ENCODE results near the gene ABHD16A. TPM values are rescaled to one million over a fixed set of nuclear protein-coding genes. Genes with fewer than 3 reads are reported as not detected.

Gene ABHD16A
- total RNA-seq (10 to 100 TPM; 14.9 to 34.2 (median 19.7) TPM), polyA plus RNA-seq (10 to 100 TPM; 31.9 to 61.5 TPM)

DNA sequence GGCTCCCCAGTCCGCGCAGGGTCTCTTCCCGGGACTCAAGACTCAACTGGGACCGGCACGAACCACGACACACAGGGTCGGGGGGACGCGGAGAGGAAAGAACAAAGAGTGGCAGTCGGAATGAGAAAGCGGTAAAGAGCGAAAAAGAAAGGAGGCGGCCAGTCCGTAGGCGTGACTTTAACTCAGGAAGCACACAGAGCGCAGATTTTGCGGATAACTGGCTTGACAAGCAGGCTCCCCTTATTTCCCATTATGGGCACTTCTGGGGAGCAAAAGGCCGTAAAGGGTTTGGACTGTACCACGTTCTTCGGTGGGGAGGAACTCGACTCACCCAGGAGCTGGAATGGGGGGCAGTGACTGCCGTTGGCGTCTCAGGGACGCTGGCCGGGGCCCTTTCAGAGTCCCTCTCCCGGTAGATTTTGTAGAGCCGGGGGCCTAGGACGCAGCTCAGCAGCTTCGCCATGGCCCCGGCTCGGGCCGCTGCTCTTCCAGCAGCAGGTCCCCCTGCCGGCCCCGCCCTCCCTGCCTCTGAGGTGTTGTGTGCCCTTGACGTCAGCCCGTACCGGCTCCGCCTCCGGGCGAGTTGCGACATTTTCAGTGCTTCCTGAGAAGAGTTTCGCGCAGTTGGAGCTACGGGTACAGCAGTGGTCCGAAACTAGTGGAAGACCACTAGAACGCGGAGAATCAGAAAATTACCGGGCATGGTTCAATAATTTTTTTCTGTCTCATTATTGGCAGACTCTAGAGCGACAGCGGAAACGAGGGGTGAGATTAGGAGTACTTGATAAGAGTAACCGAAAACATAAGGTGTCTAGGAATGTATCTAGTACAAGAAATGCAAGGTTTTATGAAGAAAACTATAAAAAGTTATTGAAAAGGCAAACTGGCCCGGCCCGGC lies at the start of gene ABHD16A:
Gene ABHD16A, minus strand, starts transcription at position 506 of the 898 bp plus-strand sequence. Its CDS starts 43 bp downstream, at position 463.
- Histone ChIP-seq H3K27me3 (no peaks in the 10 kb centered on the region), H3K9me3 (no peaks in the 10 kb centered on the region), H3K36me3 (peaks cover 0 to 4% (median 0%) of the 10 kb centered on the region in 3 donors), H3K27ac (peak within 1 kb of the TSS; percentile 89 to 97 (median 94)), H3K4me1 (peaks cover 0 to 12% (median 10%) of the 10 kb centered on the region in 3 donors), H3K4me3 (peak within 1 kb of the TSS; percentile 42 to 88 (median 72))
- intact Hi-C loops (cut with DNase I) = no loop called here
- peak; percentile 88 for FAIRE-seq
- TF ChIP-seq, protein P1, sequence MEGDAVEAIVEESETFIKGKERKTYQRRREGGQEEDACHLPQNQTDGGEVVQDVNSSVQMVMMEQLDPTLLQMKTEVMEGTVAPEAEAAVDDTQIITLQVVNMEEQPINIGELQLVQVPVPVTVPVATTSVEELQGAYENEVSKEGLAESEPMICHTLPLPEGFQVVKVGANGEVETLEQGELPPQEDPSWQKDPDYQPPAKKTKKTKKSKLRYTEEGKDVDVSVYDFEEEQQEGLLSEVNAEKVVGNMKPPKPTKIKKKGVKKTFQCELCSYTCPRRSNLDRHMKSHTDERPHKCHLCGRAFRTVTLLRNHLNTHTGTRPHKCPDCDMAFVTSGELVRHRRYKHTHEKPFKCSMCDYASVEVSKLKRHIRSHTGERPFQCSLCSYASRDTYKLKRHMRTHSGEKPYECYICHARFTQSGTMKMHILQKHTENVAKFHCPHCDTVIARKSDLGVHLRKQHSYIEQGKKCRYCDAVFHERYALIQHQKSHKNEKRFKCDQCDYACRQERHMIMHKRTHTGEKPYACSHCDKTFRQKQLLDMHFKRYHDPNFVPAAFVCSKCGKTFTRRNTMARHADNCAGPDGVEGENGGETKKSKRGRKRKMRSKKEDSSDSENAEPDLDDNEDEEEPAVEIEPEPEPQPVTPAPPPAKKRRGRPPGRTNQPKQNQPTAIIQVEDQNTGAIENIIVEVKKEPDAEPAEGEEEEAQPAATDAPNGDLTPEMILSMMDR (IDR thresholded peaks at IDR 0.05) = no peak
- peak; percentile 98 to 99 (median 98) for ATAC-seq
- WGBS, 2 donors = 1% methylated on average over 53 to 54 of the region's 54 CpGs
- peak; percentile 96 to 99 (median 98) for DNase-seq

DNA sequence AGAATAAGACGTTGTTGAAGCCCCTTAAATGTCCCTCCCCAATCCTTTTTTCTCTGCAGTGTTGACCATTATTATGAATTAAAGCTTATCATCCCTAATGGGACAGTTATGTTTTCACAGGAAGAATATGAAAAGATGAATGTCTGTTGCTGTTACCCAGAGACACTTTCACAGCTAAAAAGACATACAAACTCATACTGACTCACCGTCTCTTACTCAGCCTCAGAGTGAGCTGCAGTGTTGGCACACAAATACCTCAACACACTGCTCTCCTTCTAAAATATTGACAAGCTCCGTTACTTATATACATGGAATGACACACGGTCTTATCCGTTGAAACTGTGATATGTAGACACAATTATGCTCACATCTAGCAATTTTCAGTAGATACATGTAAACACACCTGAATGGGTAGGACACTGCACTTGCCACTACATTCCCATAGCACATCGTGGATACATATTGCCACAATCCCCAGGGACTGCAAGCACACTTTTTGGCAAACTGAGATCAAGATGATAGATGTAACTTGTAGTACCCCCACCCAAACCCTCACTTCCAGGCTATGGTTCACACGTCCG lies 49.7 kb upstream of the ABHD16A start:
- no peaks in the 10 kb centered on the region for H3K9me3 ChIP-seq
- intact Hi-C loops (cut with DNase I) = no loop called here
- ATAC-seq = no peak
- H3K36me3 ChIP-seq = no peaks in the 10 kb centered on the region
- DNase-seq = no peak
- H3K4me3 ChIP-seq = no peak overlapping the region
- no peaks in the 10 kb centered on the region for H3K4me1 ChIP-seq
- no peak for FAIRE-seq
- TF ChIP-seq, protein P1 (IDR thresholded peaks at IDR 0.05) = no peak
- no peaks in the 10 kb centered on the region for H3K27me3 ChIP-seq
- no peak overlapping the region for H3K27ac ChIP-seq
- 52 to 65% methylated on average over 8 of the region's 8 CpGs for WGBS, 2 donors

DNA sequence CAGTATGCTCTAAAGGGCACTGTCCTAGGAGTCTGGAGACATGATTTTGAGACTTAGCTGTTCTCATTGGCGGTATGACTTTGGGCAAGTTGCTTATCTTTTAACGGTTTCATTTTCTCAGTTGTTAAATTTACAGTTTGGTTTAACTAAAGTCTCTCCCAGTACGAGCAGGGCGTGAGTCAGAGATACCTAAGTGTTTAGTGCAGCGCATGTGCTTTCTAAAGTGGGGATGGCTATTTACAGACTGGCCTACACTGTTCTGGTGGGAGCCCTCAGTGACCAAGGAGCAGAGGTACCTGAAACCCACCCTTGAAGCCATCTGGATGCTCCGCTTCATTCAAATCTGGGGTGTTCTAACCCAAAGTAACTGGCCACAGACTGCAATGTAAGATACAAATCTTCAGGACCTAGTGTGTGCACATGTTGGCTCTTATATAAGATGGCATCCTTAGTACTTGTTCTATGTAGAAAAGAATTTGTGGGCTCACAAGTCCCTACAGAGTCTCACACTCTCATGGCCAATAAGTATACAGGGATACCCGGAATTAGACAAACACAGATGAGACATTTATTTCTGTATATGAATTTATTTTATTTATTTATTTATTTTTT lies 47.4 kb upstream of the ABHD16A start:
- no peak for DNase-seq
- no peak overlapping the region for H3K27ac ChIP-seq
- ATAC-seq = no peak
- H3K36me3 ChIP-seq = no peaks in the 10 kb centered on the region
- TF ChIP-seq, protein P1 (IDR thresholded peaks at IDR 0.05) = no peak
- intact Hi-C loops (cut with DNase I) = no loop called here
- no peak overlapping the region for H3K4me3 ChIP-seq
- H3K4me1 ChIP-seq = no peaks in the 10 kb centered on the region
- 75 to 81% methylated on average over 7 of the region's 7 CpGs for WGBS, 2 donors
- H3K27me3 ChIP-seq = no peaks in the 10 kb centered on the region
- H3K9me3 ChIP-seq = no peaks in the 10 kb centered on the region
- no peak for FAIRE-seq

DNA sequence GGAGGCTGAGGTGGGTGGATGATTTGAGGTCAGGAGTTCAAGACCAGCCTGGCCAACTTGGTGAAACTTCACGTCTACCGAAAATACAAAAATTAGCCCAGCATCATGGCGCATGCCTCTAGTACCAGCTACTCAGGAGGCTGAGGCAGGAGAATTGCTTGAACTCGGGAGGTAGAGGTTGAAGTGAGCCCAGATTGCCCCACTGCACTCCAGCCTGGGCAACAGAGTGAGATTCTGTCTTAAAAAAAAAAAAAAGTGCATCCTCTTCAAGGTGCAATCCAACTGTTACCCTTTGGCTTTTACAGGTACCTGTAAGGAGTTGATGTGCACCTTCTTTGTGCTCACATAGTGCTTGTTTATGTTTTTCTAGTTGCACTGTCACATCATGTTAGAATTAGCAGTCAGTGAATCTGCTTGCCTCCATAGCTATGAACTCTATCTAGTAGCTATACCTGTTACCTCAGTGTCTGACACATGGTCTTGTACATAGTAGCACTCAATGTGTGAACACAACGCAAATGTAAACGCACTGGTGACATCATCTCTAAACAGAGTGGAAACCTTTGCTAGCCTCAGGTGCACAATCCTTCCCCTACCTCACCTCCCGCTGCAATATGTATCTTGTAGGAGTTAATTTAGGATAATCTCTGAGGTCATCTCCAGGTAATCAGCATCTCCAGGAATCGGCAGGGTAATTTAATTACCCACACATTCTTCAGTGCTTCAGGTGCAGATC lies 46.3 kb upstream of the ABHD16A start:
- no peaks in the 10 kb centered on the region for H3K27me3 ChIP-seq
- TF ChIP-seq, protein P1 (IDR thresholded peaks at IDR 0.05) = no peak
- ATAC-seq (no peak), DNase-seq (no peak), FAIRE-seq (no peak)
- no peaks in the 10 kb centered on the region for H3K36me3 ChIP-seq
- WGBS, 2 donors = 79 to 82% methylated on average over 8 of the region's 8 CpGs
- no peaks in the 10 kb centered on the region for H3K4me1 ChIP-seq
- intact Hi-C loops (cut with DNase I) = no loop called here
- no peaks in the 10 kb centered on the region for H3K9me3 ChIP-seq
- no peak overlapping the region for H3K4me3 ChIP-seq
- no peak overlapping the region for H3K27ac ChIP-seq
